GM12873 (cell line): ENCODE results near the gene FBXO4.

ENCODE experiments used
- CTCF ChIP-seq: IDR thresholded peaks from 2 replicates; pipeline ENCODE4 v1.5.1; 2012; ENCODE audit warnings: low read depth, mild to moderate bottlenecking, moderate library complexity, low read length, control low read depth; ENCODE audit not compliant: insufficient read depth; ENCODE audit errors: missing control alignments

Gene FBXO4

GRCh38 chr5:41954286-41954685 is 29.2 kb downstream of the FBXO4 start:
- no peak for TF ChIP-seq CTCF

- TF ChIP-seq CTCF: no peak
These were observed 30.4 kb downstream of the FBXO4 start for GRCh38 chr5:41955432-41956024.

GRCh38 chr5:41956943-41957342 is 31.9 kb downstream of the FBXO4 start:
- no peak for TF ChIP-seq CTCF

DNA sequence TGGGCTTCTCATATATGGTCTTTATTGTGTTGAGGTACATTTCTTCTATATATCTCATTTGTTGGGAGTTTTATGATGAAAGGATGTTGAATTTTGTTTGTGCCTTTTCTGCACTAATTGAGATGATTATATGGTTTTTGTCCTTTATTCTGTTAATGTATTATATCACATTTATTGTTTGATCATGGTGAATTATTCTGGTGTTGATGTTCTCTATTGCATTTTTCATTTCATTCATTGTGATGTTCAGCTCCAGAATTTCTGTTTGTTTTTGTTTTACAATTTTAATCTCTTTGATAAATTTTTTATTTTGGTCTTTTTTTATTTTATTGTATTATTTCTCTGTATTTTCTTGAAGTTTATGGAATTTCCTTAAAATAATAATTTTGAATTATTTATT is 35.4 kb downstream of the FBXO4 start:
- TF ChIP-seq CTCF: no peak

GRCh38 chr5:41961736-41962135 is 36.7 kb downstream of the FBXO4 start:
- no peak for TF ChIP-seq CTCF

GRCh38 chr5:41962491-41962890 is 37.4 kb downstream of the FBXO4 start:
- TF ChIP-seq CTCF: no peak

- no peak for TF ChIP-seq CTCF
These were observed 41.5 kb downstream of the FBXO4 start for GRCh38 chr5:41966401-41967105.
